NOMO-1 (cell line): ENCODE measurements around the gene ARHGEF4.

Experiments used
- DNase-seq, 2 experiments: peaks; one replicate each; lab custom pipeline; 2025; ENCODE audit not compliant: unreplicated experiment in 2 of 2; lab: John Stamatoyannopoulos, UW

Gene ARHGEF4

GRCh38 chr2:130832296-130832940 lies 4.3 kb upstream of the ARHGEF4 start:
- DNase-seq = no peak

- no peak for DNase-seq
These were observed 2.4 kb upstream of the ARHGEF4 start for GRCh38 chr2:130834091-130834930.

DNA sequence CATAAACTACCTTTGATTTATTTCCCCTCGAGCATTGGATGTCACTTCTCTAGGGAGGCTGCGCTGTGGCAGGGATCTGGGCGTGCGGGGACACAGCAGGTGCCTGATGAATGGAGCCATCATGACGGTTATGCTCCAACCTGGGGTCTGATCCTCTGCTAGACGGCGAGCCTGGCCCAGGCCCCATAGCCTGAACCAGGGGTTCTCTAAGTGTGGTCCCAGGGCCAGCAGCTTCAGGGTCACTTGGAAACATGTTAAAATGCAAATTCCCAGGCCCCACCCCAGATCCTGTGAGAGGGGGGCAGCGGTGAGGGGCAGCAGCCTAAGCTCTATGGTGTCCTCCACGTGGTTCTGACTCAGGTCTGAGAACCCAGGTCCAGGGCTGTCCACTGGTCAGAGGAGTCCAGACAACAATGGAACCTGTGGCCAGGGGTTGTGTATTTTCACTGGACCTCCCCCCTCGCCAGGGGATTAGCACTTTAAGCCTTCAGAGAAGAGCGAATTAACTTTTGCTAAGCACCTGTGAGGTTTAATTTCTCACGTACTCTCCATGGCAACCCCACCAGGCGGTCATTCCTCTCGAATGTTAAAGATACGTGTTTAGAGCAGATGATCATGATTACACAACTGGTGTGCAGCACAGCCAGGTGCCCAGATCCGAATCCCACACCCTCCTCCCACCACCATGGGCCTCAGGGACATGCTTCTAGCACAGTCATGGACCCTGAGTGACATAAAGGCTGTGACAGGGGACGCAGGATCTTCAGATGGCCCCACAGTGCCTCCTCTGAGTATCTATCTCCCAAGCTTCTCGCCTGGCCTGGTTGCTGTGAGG lies 1.6 kb upstream of the ARHGEF4 start:
- no peak for DNase-seq

DNA sequence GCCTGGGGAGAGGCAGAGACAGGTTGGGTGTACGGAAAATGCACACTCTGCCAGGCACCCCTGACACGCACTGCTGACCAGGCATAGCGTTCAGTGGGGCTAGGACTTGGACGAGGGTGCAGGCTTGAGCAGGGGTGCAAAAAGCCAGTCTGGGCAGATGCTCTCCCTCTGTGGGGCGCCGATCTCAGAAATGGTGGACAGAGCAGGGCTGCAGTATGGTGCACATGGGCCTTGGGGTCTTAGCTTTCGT lies 1.0 kb upstream of the ARHGEF4 start:
- no peak for DNase-seq

GRCh38 chr2:130837175-130837810 lies 579 bp downstream of the ARHGEF4 start:
- DNase-seq = no peak

DNA sequence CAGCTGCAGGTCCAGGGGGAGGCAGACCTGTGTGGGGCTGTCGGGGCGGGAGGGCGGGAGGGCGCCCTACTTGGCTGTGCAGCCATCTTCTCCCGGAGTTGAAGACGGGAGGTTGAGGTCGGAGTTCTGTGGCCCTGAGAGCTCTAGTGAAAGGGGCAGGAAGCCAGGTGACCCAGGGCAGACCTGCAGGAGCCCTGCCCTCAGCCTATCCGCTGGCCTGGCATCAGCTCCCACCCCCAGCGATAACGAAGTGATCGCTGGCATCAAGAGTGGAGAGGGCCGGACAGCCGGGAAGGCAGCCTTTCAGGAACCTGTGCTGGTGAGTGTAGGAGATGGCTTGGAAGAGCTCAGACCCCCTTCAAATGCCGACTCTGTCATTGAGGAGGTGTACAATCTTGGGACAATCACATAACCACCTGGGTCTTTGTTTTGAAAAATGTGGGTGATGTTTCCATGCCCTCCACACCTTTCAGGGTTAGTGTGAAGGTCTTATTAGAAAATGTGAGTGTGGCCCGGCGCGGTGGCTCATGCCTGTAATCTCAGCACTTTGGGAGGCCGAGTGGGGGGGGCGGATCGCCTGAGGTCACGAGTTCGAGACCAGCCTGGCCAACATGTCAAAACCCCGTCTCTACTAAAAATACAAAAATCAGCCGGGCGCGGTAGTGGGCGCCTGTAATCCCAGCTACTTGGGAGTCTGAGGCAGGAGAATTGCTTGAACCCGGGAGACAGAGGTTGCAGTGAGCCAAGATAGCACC lies 1.3 kb downstream of the ARHGEF4 start:
- no peak for DNase-seq

DNA sequence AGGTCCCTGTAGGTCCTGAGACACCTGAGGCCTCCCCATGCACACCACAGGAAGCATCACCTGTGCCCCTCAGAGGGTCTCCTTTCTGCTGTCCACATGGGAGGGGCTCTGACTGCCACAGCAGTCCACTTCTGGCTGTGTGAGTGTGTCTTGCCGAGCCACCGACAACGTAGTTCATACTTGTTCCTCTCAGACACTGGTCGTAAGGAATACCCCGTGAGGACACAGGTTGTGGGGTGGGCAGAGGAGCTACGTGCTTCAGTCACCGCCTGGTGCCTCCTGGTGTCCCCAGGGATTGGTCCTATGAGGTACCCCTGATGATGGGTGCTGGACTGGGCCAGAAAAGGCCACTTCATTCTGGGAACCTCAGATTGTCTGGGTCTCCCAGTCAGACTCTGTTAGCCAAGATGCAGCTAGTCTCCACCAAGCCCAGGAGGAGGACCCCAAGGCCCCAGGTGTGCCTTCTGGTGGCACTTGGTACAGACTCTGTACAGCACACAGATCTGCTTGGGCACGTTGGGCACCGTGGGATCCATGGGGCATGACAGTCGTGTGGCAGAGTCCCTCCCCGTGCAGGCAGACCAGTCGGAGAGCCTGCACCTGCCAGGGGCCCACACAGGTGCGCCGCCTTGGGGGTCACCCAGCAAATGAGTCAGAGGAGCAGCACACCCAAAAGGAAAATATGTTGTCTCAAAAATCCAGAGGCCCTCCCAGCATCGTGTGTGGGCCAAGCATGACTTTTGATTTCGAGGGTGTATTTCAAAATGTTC lies 2.5 kb downstream of the ARHGEF4 start:
- no peak for DNase-seq

DNA sequence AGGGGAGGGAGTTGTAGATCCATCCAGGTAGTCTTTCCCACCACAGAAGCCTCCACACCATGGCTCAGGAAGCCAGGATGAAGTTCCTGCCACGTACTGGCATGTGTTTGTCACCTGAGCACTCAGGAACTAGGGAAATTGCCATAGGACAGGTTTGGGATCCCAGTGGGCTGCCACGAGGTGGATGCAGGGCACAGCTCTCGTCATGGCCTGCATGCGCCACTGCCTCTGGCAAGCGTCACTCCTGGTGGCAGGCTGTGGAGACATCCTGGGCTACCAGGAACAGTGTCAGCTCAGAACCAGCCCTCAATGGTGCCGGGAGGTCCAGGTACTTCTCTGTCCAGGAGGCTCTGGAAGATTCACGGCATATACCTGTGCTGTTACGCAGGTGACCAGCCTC lies 3.8 kb downstream of the ARHGEF4 start:
- DNase-seq = no peak

- no peak for DNase-seq
These were observed 5.1 kb downstream of the ARHGEF4 start for GRCh38 chr2:130841741-130842365.

DNA sequence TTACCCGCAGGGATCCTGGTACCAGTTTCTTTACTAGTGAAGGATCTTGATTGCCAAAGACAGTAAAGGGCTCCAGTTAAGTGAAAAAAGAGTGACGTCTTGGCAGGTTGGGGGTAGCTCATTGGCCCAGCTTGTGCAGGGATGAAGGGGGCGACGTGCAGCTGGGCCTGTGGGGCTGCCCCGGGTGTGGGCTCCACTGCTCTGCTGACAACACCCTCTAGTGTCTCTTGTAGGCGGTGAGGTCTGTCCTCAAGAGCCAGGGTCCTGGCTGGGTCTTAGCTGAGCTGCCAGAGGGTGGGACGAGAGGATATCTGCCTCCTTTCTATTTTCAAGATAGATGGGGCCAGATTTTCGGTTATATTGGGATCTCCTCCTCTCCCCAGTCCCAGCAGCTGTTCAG lies 6.1 kb downstream of the ARHGEF4 start:
- DNase-seq = no peak

DNA sequence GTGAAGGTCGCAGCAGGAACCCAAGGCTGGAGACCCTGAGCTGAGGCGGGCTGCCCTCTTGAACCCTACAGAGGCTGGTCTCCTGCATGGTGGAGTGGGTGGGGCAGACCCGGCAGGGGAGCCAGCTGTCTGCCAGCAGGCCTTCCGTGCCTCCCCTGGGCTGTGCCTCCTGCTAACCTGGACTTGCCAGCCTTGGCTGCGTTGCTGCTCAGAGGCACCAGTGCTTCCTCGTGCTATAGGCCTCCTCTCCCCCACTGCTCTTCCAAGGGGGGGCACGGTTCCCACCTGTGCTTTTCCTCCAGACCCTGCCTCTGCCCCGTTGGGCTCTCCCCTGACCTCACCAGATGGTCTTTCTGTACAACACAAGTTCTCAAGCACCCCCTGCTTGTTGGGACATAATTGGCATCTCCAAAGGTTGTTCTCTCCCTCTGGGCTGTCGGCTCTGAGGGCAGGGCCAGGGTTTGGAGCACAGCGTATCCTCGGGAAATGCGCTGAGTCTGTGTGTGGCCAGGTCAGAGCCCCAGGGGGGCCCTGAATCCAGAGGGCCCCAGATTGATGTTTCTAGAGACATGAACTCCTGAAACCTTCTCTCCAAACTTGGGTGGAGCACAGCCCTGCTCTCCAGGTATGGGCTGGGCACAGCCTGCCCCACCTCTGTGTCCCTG lies 6.7 kb downstream of the ARHGEF4 start:
- DNase-seq = no peak

DNA sequence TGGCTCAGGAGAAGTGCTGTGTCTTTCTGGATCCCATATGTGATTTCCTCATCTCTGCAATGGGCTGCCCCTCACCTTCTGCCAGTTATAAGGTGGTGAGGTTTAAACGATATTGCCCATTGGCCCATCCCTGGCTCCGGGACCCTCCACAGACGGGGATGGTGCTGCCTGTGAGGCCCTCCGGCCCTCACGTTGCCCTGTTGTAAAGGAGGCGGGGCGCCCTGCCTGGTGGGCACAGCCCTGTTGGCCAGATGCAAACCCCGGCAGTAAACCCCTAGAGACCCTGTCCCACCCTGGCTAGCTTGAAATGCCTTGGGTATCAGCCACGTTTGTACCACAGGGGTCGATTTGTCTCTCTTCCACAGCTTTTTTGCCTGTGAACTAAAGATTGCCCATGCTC lies 7.4 kb downstream of the ARHGEF4 start:
- no peak for DNase-seq

DNA sequence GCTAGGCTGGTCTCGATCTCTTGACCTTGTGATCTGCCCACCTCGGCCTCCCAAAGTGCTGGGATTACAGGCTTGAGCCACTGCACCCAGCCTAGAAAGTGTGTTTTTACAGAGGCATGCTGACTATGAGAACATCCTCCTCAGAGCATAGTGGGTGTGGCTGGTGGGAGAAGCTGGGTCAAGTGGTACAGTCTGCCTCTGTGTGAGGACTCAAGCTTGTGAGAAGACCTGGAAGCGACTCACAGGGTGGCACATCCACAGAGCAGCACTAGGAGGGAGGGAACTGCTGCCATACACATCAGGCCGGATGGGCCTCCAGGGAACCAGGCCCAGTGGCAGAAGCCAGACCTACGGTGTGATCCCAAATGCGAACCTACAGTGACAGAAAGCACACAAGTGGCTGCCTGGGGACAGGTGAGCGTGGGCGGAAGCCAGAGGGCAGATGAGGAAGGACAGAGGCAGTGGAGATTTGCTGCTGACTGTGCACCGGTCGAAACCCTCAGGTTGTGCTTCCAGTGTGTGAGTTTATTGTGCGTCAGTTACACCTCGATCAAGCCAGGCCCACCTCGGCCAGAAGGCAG lies 8.9 kb downstream of the ARHGEF4 start:
- no peak for DNase-seq

DNA sequence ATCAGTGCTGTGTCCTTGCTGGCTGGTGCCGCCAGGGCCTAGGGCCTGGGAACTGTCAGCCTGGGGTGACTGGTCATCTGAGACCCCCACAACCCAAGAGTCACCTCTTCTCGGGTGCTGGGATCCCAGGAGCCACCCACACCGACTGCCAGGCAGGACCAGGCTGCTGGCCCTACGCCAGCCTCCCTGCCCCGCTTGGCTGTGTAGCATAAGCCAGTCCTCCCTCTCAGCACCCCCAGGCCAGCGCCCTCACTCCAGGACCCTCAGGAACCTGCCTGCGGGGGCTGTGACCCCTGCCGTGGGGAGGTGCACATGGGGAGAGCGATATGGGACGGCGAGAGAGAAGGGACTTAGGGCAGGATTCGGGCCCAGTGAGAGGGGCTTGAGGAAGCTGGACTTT lies 9.5 kb downstream of the ARHGEF4 start:
- no peak for DNase-seq

DNA sequence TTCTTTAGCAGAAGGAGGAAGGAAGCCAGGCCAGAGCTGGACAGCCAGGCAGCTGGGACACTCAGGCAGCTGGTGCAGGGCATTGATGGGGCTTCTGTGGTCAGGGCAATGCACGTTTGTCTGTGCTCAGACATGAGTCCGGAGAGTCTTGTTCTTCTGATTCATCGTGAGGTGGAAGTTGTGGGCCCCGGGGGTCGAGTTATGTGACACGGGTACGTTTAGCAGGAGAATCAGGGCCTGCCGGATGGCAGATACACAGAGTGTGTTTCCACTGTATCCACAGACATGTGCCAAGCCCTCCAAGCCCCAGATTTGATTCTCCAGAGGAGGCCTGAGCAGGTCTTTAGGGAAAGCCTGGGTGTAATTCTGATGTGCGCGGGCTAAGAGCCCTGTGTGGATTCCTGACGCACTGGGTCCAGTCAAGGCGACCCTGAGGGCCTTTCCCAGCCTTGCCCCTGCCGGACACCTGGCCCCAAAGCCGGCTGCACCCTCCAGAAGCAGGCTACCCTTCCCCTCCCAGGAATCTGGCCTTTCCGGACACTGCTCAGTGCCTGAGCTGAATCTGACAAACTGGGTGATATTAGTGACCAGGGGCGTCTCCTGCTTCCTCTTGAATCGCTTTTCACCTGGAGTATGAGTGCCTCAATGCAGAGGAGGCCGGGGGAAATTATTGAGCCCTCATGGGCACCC lies 10.1 kb downstream of the ARHGEF4 start:
- DNase-seq = no peak

GRCh38 chr2:130847776-130848525 lies 11.2 kb downstream of the ARHGEF4 start:
- no peak for DNase-seq

DNA sequence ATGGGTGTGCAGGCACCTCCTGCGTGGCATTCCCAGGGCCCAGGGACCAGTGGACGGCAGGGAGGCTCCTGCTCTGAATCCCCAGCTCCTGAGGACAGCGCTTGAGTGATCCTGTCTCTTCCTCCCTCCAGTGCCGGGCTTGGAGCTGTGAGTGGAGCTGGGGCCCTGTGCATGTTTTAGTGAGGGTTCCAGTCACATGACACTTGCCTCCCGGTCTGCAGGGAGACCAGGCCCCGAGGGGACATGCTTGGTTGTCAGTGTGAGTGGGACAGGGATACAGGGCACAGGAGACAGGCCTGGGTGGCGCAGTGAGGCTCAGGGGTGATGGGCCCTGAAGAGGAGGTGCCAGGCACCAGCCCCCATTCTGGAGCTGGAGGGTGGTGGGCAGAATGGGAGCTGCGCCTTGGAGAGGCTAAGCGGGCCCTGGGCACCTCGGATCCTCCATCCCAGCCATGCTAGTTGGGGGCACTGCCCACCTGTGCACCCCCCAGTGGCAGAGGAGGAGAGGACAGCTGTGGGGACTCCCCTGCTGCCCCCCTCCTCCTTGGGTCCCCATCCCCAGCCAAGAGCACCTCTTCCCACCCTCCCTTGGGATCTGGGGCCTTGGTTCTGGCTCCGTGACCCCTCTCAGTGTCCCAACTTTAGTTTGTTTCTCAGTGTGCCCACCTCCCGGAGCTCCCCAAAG lies 12.0 kb downstream of the ARHGEF4 start:
- DNase-seq = no peak
